Inflammatory macrophage treated with lipopolysaccharide for 1 hour (primary cell): ENCODE results near the gene PKP4.

Source experiments
- DNase-seq, 2 donors: peaks; one replicate each; pipeline ENCODE4 v3.0.0-alpha.2; 2020 to 2022

PKP4 gene

DNA sequence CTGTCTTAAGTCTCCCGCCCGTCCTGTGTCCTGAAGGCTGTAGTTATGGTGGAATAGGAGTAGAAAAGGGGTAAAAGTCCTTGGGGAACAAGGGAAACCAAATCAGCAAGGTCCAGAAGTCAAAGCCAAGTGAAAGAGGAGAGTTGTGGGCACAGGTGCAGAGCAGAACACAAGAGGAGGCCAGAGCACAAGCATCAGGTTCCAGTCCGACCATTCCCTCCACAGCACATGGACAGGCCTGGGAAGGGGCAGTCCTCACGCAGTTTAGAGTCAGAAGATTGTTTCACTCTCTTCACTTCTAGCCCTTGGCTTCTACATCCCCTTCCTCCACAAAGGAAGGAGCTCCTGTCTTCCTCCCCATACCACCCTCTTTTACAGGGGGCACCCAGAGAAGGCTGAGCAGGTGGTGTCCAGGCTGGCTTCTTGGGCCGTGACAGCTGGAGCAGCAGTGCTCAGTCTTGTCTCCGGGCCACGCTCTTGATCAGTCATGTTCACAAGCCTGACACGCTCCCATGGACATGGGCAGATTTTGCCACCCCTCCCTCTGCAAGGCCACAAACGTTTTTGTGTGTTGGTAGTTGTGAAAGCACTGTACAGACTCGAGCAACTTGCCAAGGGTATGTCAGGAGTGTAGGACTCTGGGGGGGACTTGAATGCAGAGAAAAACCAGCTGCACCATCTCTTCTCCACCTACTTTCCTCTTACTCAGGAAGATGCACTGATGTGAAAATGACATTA lies 199.9 kb downstream of the PKP4 start:
- no peak for DNase-seq

DNA sequence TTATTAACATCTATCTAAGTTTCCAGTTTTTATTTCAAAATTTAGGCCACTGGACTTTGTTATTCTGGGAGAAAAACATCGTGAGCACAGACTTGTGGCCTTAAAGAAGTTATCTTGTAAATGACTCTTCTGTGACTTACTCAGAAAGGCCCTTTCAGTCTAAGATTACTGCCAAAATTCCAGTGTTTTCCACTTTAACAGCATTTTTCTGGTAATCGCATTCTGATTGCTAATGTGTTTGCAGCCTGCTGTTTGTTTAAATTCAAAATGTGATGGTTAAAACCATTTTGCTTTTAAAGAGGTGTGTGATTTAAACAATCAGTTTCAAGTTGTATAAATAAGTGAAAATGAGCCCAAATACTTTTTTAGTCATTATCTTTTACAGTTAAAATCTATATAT lies 201.6 kb downstream of the PKP4 start:
- DNase-seq: no peak

DNA sequence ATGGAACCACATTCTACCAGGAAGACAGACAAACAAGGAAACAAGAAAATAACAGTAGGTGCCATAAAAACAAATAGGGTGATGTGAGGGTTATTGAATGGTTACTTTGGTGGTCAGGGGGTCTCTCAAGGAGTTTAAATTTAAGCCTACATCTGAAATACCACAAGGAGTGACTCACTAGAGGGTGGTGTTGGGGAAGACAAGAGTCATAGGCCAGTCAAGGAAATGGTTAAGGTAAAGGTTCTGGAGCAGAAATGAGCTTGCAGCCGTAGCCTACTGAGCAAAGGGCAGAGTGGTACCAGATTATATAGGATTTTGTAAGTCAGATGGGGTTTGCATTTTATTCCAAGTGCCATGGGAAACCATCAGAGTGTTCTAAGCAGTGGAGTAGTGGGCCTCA lies 202.7 kb downstream of the PKP4 start:
- DNase-seq: no peak

DNA sequence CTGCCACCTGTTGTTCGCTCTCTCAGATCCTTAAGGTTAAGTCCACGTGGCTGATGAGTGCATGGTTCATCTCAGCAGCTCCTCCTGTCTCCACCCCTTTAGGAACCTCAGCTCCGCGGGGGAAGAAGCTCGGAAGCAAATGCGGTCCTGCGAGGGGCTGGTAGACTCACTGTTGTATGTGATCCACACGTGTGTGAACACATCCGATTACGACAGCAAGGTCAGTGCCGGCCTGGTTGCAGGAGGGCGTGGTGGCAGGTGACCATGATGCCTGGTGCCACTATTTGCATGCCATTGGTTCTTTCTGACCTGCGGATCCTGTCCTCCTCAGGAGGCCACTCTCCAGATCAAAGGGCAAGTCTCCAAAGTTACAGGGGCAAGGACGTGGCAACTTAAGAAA lies 204.5 kb downstream of the PKP4 start:
- no peak for DNase-seq

DNA sequence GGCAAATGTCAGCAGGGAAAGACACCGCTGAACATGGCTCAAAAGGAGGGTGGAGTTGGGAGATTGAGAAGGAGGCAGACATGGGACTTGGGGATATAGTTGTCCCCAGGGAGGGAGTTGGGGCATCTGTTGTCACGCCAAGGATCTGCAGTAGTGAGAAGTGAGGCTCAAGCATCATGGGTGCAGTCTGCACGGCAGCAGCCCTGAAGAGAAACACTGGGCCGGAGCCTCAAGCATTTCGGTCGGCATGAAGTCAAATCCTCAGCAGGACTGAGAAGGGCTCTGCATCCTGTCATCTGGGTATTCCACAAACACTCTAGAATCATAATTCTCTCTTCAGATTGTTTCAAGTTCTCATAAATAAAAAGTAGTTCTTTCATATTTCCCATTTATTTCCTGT lies 205.7 kb downstream of the PKP4 start:
- DNase-seq: no peak

DNA sequence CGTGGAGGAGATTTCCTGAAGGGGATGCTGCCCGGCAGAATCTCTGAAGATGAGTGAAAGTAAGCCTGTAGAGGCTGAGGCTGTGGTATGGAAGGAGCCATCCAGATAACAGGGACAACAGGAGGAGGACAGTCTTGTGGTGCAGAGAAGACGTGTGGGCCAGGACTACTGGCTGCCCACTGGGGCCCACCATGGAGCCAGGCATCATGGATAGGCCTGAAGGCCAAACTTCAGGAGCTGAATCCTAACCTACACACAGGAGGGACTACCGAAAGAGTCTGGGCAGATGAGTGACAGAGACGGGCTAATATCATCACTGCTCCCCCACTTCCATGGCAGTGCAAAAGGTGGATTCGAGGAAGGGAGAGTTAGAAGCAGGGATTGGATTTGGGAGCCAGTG lies 207.0 kb downstream of the PKP4 start:
- DNase-seq: no peak

DNA sequence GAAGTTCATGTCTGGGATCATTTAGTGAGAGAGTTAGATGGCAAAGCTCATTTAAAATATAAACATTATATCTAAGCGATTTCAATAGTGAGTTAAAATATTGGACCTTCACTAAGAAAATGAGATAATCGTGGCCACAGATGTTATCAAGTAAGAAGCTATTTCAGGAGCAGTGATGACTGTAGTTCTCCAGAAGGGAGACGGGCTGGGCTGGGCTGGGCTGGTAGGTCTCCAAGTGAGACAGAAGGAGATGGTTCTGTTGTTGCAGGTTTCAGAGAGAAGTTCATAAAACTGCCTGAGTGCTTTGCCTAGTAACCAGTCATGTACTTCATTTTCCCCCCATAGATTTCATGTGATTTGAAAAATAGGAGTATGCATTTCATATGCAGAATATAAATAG lies 208.2 kb downstream of the PKP4 start:
- no peak for DNase-seq

DNA sequence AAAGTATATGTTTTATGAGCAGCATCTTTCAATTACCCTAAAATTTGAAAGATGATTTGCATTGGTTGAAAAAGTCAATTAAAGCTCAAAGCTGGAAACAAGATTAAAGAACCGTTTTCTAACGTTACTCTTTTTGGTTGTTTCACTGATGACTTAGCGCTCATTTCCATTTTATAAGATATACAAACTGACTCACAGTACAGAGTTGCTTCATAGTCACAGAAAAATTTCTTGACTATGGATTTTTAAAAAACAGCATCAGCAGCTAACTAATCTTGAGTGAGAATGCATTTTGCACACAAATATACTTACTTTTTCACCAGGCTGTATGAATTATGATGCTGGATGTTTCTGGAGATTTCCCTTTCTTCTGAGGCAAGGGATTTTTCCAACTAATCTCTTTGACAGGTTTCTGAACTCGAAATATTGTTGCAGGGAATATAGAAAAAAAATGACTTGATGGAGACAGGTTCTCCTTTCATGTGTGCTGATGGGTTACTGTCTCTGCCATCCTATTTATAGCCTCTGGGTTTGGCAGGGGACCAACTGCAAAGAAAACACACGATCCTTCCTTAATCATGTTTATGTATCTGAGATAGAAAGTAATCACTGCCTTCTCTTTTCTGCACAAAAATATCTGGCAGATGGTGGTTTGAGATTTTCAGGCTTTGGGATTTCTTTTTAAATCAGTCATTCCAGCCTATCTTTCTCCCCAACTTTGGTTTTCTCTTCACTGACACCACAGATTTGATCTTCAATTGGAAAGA lies 209.0 kb downstream of the PKP4 start:
- no peak for DNase-seq

DNA sequence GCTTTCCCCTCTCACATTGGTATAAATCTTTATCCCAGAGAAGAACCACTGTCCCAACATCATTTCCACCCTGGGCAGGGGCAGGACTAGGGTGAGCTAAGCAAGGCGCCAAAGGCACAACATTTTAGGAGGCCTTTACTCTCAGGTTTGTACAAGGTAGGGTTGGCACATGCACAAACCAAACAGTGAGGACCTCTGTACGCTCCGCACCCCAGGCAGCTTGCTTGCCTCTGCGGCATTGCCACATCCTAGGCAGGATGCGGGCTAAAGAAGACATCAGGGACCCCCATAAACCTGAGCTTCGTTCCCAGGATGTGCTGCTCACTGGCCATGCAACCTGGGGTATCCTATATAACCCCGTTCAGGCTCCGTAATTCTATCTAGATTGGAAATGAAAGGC lies 210.2 kb downstream of the PKP4 start:
- DNase-seq: no peak

DNA sequence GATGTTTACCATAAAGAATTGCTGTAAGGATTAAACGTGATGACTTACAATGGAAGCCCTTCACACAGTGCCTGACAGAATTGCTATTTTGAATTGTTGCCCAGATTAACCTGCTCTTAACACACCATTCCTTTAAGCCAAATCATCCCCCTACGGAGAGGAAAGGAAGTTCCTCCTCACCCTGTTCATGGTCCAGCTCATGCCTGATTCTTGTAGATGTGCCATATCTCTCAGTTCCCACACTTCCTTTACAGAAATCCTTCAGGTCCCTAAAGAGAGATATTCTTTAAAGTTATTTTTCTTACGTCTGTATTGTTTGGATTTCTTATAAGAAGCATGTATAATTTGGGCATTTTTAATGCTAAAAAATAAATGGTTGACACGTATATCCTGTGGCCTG lies 210.8 kb downstream of the PKP4 start:
- DNase-seq: no peak

DNA sequence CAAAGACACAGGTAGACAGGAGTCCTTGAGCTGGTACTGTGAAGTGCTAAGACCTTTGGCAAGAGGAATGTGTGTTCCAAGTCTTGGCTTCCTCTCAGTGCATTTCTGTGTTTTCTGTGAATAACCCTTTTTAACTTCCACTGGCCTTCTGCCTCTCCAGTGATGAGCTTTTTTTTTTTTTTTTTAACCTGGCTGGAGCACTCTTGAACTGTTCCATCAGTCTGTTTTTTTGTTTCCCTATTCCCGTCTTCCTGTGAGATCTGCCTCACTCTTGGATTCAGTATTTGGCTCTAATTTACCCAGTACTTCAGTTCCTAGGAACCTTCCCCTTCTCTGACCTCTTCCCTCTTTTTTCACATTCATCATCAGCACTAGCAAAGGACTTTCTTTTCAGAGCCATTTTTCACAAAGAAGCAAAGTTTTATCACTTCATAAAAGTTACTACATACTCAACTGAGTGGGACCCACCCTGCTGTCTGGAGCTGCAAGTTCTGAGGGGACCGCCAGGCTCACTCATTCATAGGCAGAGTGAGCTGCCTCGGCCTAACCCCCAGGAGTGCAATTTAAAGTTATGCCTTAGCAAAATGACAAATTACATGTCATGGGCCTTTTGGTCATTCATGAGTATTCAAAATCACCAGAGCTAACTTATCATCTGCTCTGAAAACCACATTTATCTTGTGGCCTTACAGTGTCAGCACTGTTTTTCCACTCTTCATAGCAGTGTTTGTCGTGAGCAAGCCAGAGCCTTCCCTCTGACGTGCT lies 211.4 kb downstream of the PKP4 start:
- DNase-seq: no peak

DNA sequence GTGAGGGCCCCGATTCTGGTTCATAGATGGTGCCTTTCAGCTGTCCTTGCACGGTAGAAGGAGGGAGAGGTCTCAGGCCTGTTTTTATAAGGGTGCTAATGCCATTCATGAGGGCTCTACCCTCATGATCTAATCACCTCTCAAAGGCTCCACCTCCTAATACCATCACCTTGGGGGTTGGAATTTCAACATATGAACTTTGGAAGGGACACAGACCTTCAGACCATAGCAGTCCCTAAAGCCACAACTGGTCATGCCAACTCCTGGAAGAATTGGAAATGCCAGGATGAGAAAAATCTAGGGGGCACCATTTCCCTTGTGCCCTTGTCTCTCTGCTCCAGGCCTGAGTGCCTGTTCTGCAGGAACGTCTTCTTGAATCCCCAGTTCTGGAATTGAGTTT lies 213.5 kb downstream of the PKP4 start:
- no peak for DNase-seq

DNA sequence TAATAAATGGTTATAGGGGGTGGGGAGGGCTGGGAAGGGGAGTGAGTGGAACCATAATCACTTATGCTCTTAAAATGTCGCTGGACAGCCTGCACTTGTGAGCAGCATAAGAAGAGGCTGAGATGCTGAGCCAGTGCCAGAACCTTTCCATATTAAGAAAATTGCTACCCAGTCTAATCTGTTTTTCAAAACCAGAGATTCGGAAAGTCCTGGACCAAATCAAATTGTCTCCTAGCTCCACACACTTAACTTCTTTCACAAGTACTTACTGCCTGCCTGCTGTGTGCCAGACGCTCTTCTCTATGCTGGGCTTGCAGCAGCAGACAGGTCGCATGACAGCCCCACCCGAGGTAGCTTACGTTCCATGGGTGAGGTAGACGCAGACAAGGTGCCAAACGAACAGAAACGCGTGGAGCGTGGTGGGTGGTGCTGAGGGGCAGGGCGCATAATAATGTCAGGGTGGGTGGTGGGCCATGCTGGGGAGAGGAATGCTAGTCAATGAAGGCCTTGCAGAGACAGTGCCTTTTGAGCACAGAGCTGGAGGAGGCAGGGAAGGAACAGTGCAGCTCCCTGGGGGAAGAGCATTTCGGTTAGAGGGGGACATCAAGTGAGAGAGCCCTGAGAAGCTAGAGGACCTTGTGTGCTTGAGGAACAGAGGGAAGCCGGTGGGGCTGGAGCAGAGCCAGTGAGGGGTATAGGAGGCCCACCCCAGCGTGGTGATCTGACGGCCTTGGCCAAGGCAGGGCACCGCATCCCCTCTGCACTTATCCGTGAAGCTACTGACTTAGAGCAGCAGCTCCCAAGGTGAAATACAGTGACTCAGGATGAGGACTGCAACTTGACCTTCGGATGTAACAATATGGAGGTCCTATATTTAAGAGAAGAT lies 214.9 kb downstream of the PKP4 start:
- no peak for DNase-seq

DNA sequence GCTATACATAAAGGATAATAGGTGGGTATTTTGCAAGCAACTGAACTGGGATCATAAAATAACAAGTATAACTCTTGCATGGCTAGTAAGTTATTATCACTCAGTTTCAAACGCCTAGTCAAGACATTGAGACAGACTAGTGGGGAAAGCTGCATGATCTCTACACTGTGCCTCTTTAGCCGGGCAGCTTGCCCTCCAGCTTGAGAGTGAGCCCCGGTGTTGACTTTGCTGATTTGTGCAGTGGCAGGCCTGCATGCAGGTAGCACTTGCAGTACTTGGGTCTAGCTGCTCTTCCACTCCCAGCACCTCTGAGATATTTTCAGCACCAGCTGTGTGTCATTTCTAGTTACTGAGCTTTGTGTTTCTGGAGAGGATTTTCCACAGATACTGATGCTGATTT lies 219.5 kb downstream of the PKP4 start:
- DNase-seq: no peak

DNA sequence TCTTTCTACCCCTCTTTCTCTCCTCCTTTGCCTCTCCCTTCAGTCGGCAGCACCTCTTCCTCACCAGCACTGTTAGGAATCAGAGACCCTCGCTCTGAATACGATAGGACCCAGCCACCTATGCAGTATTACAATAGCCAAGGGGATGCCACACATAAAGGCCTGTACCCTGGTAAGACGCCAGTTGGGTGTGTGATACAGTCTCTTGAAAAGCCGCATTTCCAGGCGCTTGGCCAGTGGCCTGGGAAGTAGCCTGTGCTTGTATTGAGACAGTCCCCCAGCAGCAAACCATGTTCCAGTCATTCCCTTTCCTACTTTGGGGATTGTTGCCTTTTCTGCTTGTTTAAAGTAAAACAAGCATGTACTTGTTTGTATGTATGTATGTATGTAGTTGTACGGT lies 219.9 kb downstream of the PKP4 start:
- DNase-seq: no peak

DNA sequence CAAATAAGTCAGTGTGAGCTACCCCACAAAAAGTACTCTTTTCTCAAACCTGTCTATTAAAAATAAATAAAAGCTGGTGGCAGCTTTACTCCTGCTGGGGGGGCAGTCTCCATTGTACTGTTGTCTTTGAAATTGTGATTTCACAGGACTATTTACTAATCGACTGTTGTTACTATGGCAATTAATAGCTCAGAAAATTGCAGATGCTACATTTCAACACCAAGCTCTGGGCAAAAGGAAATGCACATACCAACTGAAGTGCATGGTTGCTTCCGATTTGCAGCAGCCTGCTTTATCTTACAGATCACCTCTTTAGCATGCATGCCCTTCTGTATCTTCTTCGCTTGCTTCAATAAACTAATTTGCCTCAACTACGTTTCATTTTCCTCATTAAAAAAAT lies 220.8 kb downstream of the PKP4 start:
- DNase-seq: no peak

DNA sequence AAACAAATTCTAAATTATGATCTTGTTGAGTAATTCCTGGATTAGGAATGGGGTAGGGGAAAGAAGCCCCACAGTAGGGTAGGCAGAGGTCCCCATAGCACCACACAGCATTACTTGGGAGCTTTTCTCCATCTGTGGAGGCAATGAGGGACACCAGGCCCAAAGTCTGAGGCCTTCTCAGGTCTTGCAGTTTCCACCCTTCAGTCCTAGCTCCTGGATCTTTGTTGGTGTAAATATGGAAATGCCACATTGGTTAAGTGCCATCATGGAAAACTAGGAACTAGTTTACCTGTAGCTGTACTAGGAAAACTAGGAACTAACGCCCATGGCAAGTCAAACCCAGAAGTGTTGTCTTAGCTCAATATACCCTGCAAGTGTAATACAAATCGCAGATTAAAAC lies 225.1 kb downstream of the PKP4 start:
- no peak for DNase-seq

DNA sequence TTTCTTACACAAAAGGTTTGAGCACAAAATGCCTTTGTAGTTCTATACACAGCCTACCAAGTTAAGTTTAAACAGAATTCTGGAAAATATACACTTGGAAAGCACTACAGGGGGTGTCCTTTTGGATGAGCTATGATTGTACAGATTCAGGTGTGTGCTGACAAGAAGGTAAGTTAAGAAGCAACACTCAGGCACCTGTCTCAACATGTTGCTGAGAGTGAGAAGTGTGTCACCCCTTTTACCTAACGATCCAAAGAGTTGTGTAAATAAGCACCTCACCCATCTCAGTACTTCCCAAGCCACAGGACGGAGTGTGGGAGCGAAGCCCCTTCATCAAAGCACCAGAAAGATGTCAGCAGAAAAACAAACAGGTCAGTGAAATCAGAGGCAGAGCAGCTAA lies 228.9 kb downstream of the PKP4 start:
- no peak for DNase-seq

DNA sequence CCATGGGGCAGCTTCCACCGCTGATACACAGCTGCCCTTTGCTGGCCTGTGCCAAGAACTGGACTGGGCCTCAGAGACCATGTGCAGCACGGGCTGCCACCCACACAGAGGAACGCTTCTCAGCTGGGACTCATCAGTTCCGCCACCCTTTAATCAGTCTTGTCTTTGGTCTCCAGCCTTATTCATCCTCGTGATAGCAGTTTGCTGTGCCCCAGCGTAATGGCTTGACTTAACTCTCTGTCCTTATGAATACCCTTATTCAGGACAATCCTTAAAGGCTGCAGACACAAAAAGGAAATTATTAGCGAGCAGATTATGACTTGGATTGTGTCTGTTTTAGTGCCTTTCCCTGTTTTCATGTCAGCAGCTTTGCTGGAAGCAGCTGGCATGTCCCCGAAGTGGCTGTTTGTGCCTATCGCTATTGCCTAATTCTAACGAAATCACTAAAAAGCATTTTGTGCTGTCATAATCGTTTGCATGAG lies 229.5 kb downstream of the PKP4 start:
- DNase-seq: no peak

DNA sequence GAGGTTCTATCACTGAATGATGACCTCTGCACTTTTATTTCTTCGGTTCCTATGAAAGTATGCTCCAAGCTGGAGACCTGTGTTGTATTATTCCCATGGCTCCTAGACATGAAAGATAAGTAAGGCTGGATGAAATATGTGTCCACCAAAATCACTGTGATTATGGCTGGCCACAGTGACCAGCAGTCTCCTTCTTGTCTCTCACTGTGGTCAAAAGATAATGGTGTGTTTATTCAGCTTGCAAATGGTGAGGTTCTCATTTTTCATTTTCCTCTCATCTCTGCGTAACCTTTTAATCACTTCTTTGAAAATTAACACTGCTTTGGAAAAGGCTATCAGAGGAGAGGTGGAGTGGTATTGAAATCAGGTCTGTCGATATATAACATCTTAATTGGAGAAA lies 230.6 kb downstream of the PKP4 start:
- no peak for DNase-seq

DNA sequence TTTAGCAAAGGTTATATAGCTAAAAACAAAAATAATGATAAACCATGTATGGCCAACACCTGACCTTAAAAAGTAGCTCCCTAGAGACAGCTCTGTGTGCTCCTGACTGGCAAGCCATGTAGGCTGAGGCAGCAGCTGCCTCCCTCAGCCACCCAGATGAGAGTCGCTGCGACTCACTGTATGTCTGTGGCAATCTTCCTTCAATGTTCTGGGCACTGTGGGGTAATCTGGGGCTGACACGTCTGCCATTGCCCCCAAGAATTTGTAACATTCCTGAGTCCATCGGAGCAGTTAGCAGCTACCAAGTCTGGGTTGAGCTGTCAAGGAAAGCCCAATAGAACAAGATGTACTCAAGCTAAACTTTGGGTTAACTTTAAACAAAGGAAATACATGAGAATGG lies 232.0 kb downstream of the PKP4 start:
- no peak for DNase-seq

DNA sequence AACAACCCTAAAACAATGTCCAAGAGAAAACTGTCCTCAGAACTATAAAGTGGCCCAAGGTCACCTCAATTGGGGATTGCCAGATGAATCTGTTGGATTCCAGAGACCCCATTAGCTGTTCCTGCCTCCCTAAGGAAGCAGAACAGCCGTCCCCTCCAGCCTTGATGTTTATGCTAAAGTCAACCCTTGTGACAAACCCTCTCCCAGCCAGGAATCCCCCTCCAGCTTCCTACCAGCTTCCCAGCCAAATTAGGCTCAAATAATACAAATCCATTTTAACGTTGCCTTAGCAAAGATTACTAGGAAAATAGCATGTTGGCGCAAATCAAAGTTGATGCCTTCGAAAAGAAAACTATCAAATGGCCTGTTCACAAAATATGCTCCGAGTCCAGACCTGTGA lies 232.6 kb downstream of the PKP4 start:
- no peak for DNase-seq

DNA sequence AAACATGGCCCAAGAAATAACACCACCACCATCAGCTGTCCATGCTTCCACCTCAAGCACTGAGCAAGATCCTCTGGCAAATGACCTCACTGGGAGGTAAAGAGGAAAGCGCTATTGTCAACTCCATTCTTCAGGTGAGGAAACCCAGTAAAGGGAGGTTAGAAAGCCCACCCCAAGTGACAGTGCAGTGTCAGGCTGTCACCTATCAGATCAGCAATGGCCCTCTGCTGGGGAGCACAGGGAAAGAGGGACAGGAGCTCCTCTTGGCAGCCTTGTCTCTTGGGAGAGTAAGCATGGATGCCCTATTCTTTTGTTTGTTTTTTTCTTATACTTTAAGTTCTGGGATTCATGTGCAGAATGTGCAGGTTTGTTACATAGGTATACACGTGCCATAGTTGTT lies 234.1 kb downstream of the PKP4 start:
- no peak for DNase-seq
